Measurements from ENCODE around the gene SENP7. TPM values are rescaled to one million over a fixed set of nuclear protein-coding genes. Genes with fewer than 3 reads are reported as not detected.

The SENP7 gene
- total RNA-seq, 1 donor from 2014 or later = 48.0 TPM

GRCh38 chr3:101388706-101389105, 124.3 kb downstream of the SENP7 start:
- Mint-ChIP-seq H3K4me1 (no peaks in the 10 kb centered on the region), H3K4me3 (no peak overlapping the region), H3K36me3 (peaks cover 26% of the 10 kb centered on the region), H3K27ac (no peak overlapping the region), H3K9me3 (peaks cover 37% of the 10 kb centered on the region), H3K27me3 (ENCODE audit: insufficient read depth, low read depth) (no peaks in the 10 kb centered on the region)
- H3K9ac ChIP-seq = no peak overlapping the region
- no peak overlapping the region for H3K27ac ChIP-seq
- no peak for TF ChIP-seq EZH2 (IDR thresholded peaks at IDR 0.05)
- TF ChIP-seq CTCF (IDR thresholded peaks at IDR 0.05) = no peak
- no peak for TF ChIP-seq EZH2phosphoT487 (IDR thresholded peaks at IDR 0.05)
- H4K20me1 ChIP-seq (ENCODE audit: low read depth) = no peaks in the 10 kb centered on the region
- H3K4me2 ChIP-seq = no peak overlapping the region
- no peak for DNase-seq (ENCODE audit: low spot score)
- no peak overlapping the region for H3K4me3 ChIP-seq
- H2AFZ ChIP-seq (replicated peaks) = no peak overlapping the region
- no peaks in the 10 kb centered on the region for H3F3A ChIP-seq (ENCODE audit: low read depth)
- H3K27me3 ChIP-seq = no peaks in the 10 kb centered on the region
- H3K4me1 ChIP-seq = no peaks in the 10 kb centered on the region
- H3K9me3 ChIP-seq (ENCODE audit: low read depth) = peaks cover 6% of the 10 kb centered on the region
- no peaks in the 10 kb centered on the region for H3K36me3 ChIP-seq
- no peaks in the 10 kb centered on the region for H3K79me2 ChIP-seq (ENCODE audit: low read depth)

- Histone ChIP-seq H3K27ac (no peak overlapping the region), H3K79me2 (ENCODE audit: low read depth) (no peaks in the 10 kb centered on the region), H4K20me1 (ENCODE audit: low read depth) (no peaks in the 10 kb centered on the region), H3K27me3 (no peaks in the 10 kb centered on the region), H3K9ac (no peak overlapping the region), H3K9me3 (ENCODE audit: low read depth) (peaks cover 6% of the 10 kb centered on the region), H3F3A (ENCODE audit: low read depth) (no peaks in the 10 kb centered on the region), H3K4me3 (no peak overlapping the region), H3K4me2 (no peak overlapping the region), H3K4me1 (peaks cover 10% of the 10 kb centered on the region), H2AFZ (replicated peaks) (no peak overlapping the region), H3K36me3 (no peaks in the 10 kb centered on the region)
- no peak overlapping the region for H3K27ac Mint-ChIP-seq
- no peaks in the 10 kb centered on the region for H3K27me3 Mint-ChIP-seq (ENCODE audit: insufficient read depth, low read depth)
- peaks cover 29% of the 10 kb centered on the region for H3K9me3 Mint-ChIP-seq
- peaks cover 18% of the 10 kb centered on the region for H3K36me3 Mint-ChIP-seq
- DNase-seq (ENCODE audit: low spot score) = no peak
- no peaks in the 10 kb centered on the region for H3K4me1 Mint-ChIP-seq
- no peak overlapping the region for H3K4me3 Mint-ChIP-seq
- no peak for TF ChIP-seq EZH2 (IDR thresholded peaks at IDR 0.05)
- TF ChIP-seq EZH2phosphoT487 (IDR thresholded peaks at IDR 0.05) = no peak
- TF ChIP-seq CTCF (IDR thresholded peaks at IDR 0.05) = no peak
Observed at GRCh38 chr3:101387351-101387750, 125.7 kb downstream of the SENP7 start.

GRCh38 chr3:101384426-101384825, 128.6 kb downstream of the SENP7 start:
- Histone ChIP-seq H4K20me1 (ENCODE audit: low read depth) (no peaks in the 10 kb centered on the region), H3K4me2 (no peak overlapping the region), H3K27ac (no peak overlapping the region), H3K79me2 (ENCODE audit: low read depth) (no peaks in the 10 kb centered on the region), H3K9ac (no peak overlapping the region), H2AFZ (replicated peaks) (no peak overlapping the region), H3K9me3 (ENCODE audit: low read depth) (peaks cover 6% of the 10 kb centered on the region), H3K4me3 (no peak overlapping the region), H3K4me1 (peaks cover 10% of the 10 kb centered on the region), H3F3A (ENCODE audit: low read depth) (no peaks in the 10 kb centered on the region), H3K27me3 (no peaks in the 10 kb centered on the region), H3K36me3 (no peaks in the 10 kb centered on the region)
- Mint-ChIP-seq H3K27me3 (ENCODE audit: insufficient read depth, low read depth) (no peaks in the 10 kb centered on the region), H3K4me1 (peaks cover 3% of the 10 kb centered on the region), H3K36me3 (peaks cover 12% of the 10 kb centered on the region), H3K27ac (no peak overlapping the region), H3K4me3 (no peak overlapping the region), H3K9me3 (peaks cover 15% of the 10 kb centered on the region)
- no peak for DNase-seq (ENCODE audit: low spot score)
- TF ChIP-seq CTCF (IDR thresholded peaks at IDR 0.05) (no peak), EZH2phosphoT487 (IDR thresholded peaks at IDR 0.05) (no peak), EZH2 (IDR thresholded peaks at IDR 0.05) (no peak)
